Fibroblast of pulmonary artery (primary cell): ENCODE data around the gene TRAF1.

ENCODE experiments used
- DNase-seq: peaks from one replicate; pipeline ENCODE4 v3.0.0-alpha.2; 2010; ENCODE audit warnings: low read depth
- H3K4me3 ChIP-seq: replicated peaks from 2 replicates; pipeline ENCODE4 v1.5.1; 2011; ENCODE audit warnings: low read depth, mild to moderate bottlenecking, control low read depth, low read length, moderate library complexity
- CTCF ChIP-seq: IDR thresholded peaks from 2 replicates; pipeline ENCODE4 v1.5.1; 2011; ENCODE audit warnings: mild to moderate bottlenecking, control low read depth, low read length, inconsistent platforms; ENCODE audit errors: missing control alignments

Gene TRAF1

DNA sequence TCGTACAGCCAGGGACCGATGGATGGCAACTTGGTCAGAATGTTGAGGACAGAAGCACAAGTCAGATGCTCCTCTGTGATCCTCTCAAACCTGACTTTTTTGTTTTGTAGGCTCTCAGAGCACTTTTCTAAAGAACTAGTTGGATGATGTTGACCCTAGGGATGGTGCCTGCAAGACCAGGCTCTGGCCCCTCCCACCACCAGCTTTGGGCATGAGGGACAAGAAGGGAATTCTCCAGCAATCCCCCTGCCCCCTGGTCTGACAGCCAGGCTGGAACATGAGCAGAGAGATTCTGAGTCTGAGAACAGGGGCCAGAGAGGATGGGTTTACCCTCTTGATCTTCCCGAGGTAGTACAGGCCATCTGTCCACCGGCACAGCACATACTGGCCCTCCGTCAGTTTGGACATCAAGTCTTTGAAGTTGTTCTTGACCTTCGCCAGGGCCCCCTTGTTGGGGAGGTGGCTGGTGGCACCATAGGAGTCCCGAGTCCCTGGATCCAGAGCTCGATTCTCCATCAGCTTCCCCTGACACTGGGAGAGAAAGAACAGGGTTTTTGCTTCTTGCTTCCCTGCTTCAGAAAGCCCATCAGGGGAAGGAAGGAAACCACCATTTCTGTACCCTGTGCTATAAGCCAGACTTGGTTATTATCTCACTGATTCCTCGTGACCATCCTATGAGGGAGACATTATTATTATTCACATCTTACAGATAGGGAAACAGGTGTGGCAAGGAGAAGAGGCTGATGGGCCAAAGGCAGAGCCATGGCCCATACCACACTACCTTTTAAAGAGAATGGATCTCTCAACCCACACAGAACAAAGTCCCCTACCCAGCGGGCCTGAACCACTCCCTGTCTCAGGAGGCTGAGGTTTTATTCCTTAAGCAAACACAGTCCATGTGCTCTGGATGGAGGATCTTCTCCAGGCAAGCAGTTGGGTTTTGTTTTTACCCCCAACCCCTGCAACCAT lies 52.1 kb downstream of the TRAF1 start:
- no peak for TF ChIP-seq CTCF
- H3K4me3 ChIP-seq, result no peak overlapping the region
- DNase-seq, result no peak

DNA sequence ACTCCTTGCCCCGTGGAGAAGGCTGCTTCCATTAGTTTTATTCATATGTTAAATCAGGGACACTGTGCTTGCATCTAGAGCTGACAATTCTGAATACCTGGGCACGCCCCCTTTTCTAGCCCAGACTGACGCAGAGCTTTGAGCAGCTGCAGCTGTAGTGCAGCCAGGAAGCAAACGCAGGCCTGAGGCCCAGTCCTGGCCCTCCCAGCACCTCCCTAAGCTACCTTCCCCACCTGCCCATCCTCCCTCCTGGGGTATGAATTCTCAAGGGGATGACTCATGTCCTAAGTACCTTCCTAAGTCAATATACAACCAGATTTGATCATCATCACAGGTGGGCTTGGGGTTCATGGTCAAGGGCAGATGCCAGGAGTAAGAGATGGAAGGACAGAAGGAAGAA lies 53.1 kb downstream of the TRAF1 start:
- H3K4me3 ChIP-seq, result no peak overlapping the region
- DNase-seq, result no peak
- TF ChIP-seq CTCF, result no peak

DNA sequence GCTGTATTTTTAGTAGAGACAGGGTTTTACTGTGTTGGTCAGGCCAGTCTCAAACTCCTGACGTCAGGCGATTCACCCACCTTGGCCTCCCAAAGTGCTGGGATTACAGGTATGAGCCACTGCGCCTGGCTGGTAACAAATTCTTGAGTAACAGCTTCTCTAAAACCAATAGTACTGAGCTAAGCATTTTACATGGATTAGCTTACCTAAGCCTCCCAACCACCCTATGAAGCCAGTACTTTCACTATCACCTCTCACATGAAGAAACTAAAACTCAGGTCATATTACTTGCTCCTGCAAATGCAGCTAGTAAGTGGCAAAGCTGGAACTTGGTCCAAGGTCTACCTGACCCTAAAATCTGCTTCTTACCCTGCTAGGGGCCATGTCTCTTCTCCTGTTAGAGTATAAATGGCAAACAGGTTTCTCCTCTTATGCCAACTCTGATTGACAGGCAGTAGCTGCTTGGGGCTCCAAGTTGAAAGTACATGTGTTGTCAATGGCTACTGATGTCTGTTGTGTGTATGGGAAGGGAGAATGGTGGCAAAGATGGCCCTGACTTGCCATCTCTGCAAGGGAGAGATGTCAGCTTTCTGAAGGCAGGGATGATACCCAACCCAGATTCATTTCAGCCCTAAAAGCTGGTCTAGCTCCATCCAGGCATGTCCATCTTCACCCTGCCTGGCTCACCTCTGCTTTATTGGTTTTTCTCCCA lies 53.6 kb downstream of the TRAF1 start:
- no peak for DNase-seq
- TF ChIP-seq CTCF, result no peak
- no peak overlapping the region for H3K4me3 ChIP-seq

GRCh38 chr9:120870206-120870605 lies 56.4 kb downstream of the TRAF1 start:
- TF ChIP-seq CTCF, result no peak
- H3K4me3 ChIP-seq, result no peak overlapping the region
- no peak for DNase-seq

DNA sequence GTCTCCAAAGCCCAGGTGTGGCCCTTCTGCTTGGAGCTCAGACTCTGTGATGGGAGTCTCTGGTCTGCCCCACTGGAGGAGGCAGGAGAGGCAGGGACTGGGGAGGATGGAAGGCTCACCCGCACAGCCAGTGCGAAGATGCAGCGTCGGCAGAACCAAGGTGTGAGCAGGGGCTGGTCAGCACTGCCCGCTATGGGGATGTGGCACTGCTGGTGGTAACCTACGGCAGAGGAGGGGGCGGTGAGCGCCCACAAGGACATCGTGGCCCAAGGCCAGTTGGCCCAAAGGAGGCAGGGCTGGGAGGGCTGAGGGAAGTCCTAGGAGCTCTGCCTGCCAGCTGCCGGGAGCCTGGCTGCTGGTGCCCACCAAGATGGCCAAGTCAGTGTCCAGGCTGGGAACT lies 56.9 kb downstream of the TRAF1 start:
- H3K4me3 ChIP-seq, result no peak overlapping the region
- DNase-seq, result no peak
- no peak for TF ChIP-seq CTCF

- no peak for TF ChIP-seq CTCF
- no peak for DNase-seq
- peak overlapping the region; percentile 54 for H3K4me3 ChIP-seq
Measured at GRCh38 chr9:120869360-120869687, 57.3 kb downstream of the TRAF1 start.
